Measurements from ENCODE around the gene SASH1.

DNA sequence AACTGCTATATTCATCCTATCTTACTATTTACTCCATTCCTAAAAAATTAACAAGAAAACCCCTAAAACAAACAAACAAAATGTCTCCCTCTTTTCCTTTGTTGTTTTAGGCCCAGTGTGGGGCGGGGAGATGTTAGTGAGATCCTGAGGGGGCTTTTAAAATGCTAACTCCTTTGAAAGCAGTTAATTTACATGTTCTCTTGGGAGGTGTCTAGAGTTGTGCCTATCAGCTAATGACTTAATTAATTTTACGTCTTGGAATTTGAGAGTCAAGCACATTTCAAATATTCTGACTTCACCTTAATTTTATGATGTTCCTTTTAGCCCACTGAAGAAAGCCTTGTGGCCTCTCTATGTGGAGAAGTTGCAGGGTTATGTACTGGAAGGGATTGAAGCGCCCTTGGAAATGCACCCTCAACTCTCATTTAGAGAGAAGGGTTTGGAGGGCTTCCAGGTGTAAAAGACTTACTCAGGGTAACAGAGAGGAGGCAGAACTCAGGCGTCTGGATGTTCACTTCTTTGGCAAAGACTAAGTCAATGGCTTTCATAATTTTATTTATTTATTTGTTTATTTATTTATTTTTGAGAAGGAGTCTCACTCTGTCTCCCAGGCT, 4.9 kb downstream of the SASH1 start:
- TF ChIP-seq ZNF274 (IDR thresholded peaks at IDR 0.05; ENCODE audit: low read depth, low read length) (no peak), YY1 (IDR thresholded peaks at IDR 0.05; ENCODE audit: insufficient read depth, insufficient read length) (no peak), SUZ12 (IDR thresholded peaks at IDR 0.05; ENCODE audit: extremely low read depth, insufficient read depth, insufficient read length) (no peak)
